Mesothelial cell of epicardium (in vitro differentiated cells): Measurements from ENCODE around the gene GPC6. TPM values are rescaled to one million over a fixed set of nuclear protein-coding genes. Genes with fewer than 3 reads are reported as not detected.

Source experiments
- DNase-seq, 2 experiments: peaks; one replicate each; pipeline ENCODE4 v3.0.0; 2021; ENCODE audit warnings: low spot score in 2 of 2; ENCODE audit not compliant: unreplicated experiment in 2 of 2
- H3K27ac Mint-ChIP-seq: 2 replicates; pipeline ENCODE4 v1.8.0; 2021; ENCODE audit warnings: mixed read lengths
- H3K27me3 Mint-ChIP-seq: 2 replicates; pipeline ENCODE4 v1.8.0; 2021; ENCODE audit warnings: low read depth, mixed read lengths
- H3K36me3 Mint-ChIP-seq: 2 replicates; pipeline ENCODE4 v1.8.0; 2021; ENCODE audit warnings: mixed read lengths
- H3K4me1 Mint-ChIP-seq: 2 replicates; pipeline ENCODE4 v1.8.0; 2021; ENCODE audit warnings: mixed read lengths
- H3K4me3 Mint-ChIP-seq: 2 replicates; pipeline ENCODE4 v1.8.0; 2021; ENCODE audit warnings: mild to moderate bottlenecking, moderate library complexity, mixed read lengths
- H3K9me3 Mint-ChIP-seq: 2 replicates; pipeline ENCODE4 v1.8.0; 2021; ENCODE audit warnings: mixed read lengths
- CTCF ChIP-seq: fragments of 200-600 bp; sonication (generic); IDR thresholded peaks from one replicate; pipeline ENCODE4 v1.5.0; 2021; ENCODE audit warnings: antibody characterized with exemption; ENCODE audit not compliant: unreplicated experiment
- total RNA-seq: library from RNA; stranded (reverse); gene quantifications from 3 replicates; pipeline ENCODE4 v1.2.1, GENCODE V29; 2021

GPC6 gene
- total RNA-seq, 1 donor from 2014 or later, result 112 TPM

GRCh38 chr13:94382517-94382916 lies 1155.9 kb downstream of the GPC6 start:
- no peaks in the 10 kb centered on the region for H3K9me3 Mint-ChIP-seq
- TF ChIP-seq CTCF, result no peak
- H3K4me3 Mint-ChIP-seq, result no peak overlapping the region
- no peak overlapping the region for H3K27ac Mint-ChIP-seq
- peaks cover 2% of the 10 kb centered on the region for H3K4me1 Mint-ChIP-seq
- no peaks in the 10 kb centered on the region for H3K27me3 Mint-ChIP-seq
- peaks cover 21% of the 10 kb centered on the region for H3K36me3 Mint-ChIP-seq
- DNase-seq, result no peak

GRCh38 chr13:94382960-94383359 lies 1156.4 kb downstream of the GPC6 start:
- H3K4me3 Mint-ChIP-seq, result no peak overlapping the region
- H3K27me3 Mint-ChIP-seq, result no peaks in the 10 kb centered on the region
- no peak for DNase-seq
- peaks cover 2% of the 10 kb centered on the region for H3K4me1 Mint-ChIP-seq
- H3K9me3 Mint-ChIP-seq, result no peaks in the 10 kb centered on the region
- no peak for TF ChIP-seq CTCF
- H3K36me3 Mint-ChIP-seq, result peaks cover 25% of the 10 kb centered on the region
- no peak overlapping the region for H3K27ac Mint-ChIP-seq

GRCh38 chr13:94384231-94384905 lies 1157.8 kb downstream of the GPC6 start:
- H3K36me3 Mint-ChIP-seq, result peaks cover 25% of the 10 kb centered on the region
- peaks cover 2% of the 10 kb centered on the region for H3K4me1 Mint-ChIP-seq
- H3K27me3 Mint-ChIP-seq, result no peaks in the 10 kb centered on the region
- H3K4me3 Mint-ChIP-seq, result no peak overlapping the region
- no peaks in the 10 kb centered on the region for H3K9me3 Mint-ChIP-seq
- TF ChIP-seq CTCF, result no peak
- no peak for DNase-seq
- no peak overlapping the region for H3K27ac Mint-ChIP-seq

- H3K27ac Mint-ChIP-seq, result no peak overlapping the region
- no peak for TF ChIP-seq CTCF
- peaks cover 28% of the 10 kb centered on the region for H3K36me3 Mint-ChIP-seq
- H3K27me3 Mint-ChIP-seq, result no peaks in the 10 kb centered on the region
- H3K4me3 Mint-ChIP-seq, result no peak overlapping the region
- no peak for DNase-seq
- peaks cover 8% of the 10 kb centered on the region for H3K4me1 Mint-ChIP-seq
- H3K9me3 Mint-ChIP-seq, result no peaks in the 10 kb centered on the region
These were observed 1160.4 kb downstream of the GPC6 start for GRCh38 chr13:94387047-94387446.

- Mint-ChIP-seq H3K9me3 (no peaks in the 10 kb centered on the region), H3K4me1 (peaks cover 8% of the 10 kb centered on the region), H3K27ac (peak overlapping the region; percentile 32), H3K4me3 (no peak overlapping the region), H3K36me3 (peaks cover 16% of the 10 kb centered on the region), H3K27me3 (no peaks in the 10 kb centered on the region)
- no peak for DNase-seq
- no peak for TF ChIP-seq CTCF
These were observed 1163.2 kb downstream of the GPC6 start for GRCh38 chr13:94389604-94390351.
